Natural killer cell (primary cell): ENCODE measurements around the gene IFT52. TPM values are rescaled to one million over a fixed set of nuclear protein-coding genes. Genes with fewer than 3 reads are reported as not detected.

Source experiments
- ATAC-seq, 3 donors: fragments of 150-1000 bp in 2 of 3; fragments of 200-7000 bp in 1 of 3; cut with Tn5 transposase; 1 replicate in 1 of 3; 2 replicates in 2 of 3; pipeline ENCODE4 v1.10.0; 2021; ENCODE audit warnings: mild to moderate bottlenecking in 2 of 3, moderate library complexity in 2 of 3
- DNase-seq, 2 donors: peaks; one replicate each; pipeline versions ENCODE4 v3.0.0 to v3.0.0-alpha.2; 2013 to 2021; ENCODE audit warnings: mixed read lengths in 1 of 2
- H3K27ac ChIP-seq: one replicate; pipeline ENCODE4 v1.5.1; 2013; ENCODE audit warnings: mild to moderate bottlenecking, low read length
- H3K27me3 ChIP-seq: one replicate; pipeline ENCODE4 v1.6.1; 2013; ENCODE audit warnings: low read length; ENCODE audit not compliant: control insufficient read depth, insufficient read depth
- H3K36me3 ChIP-seq: one replicate; pipeline ENCODE4 v1.6.1; 2013; ENCODE audit warnings: low read length; ENCODE audit not compliant: control insufficient read depth, insufficient read depth
- H3K4me1 ChIP-seq: one replicate; pipeline ENCODE4 v1.6.1; 2013; ENCODE audit warnings: low read length; ENCODE audit not compliant: control insufficient read depth, insufficient read depth
- H3K4me3 ChIP-seq: one replicate; pipeline ENCODE4 v1.5.1; 2013; ENCODE audit warnings: low read length
- H3K9me3 ChIP-seq: one replicate; pipeline ENCODE4 v1.6.1; 2013; ENCODE audit warnings: low read length; ENCODE audit not compliant: control insufficient read depth, insufficient read depth
- H3K27ac Mint-ChIP-seq, 2 donors: one replicate each; pipeline ENCODE4 v1.8.0; 2022; ENCODE audit warnings: mild to moderate bottlenecking in 2 of 2, mixed read lengths in 2 of 2, moderate library complexity in 1 of 2
- H3K27me3 Mint-ChIP-seq, 2 donors: one replicate each; pipeline ENCODE4 v1.8.0; 2022; ENCODE audit warnings: low read depth in 2 of 2, mixed read lengths in 2 of 2
- H3K36me3 Mint-ChIP-seq: one replicate; pipeline ENCODE4 v1.8.0; 2022; ENCODE audit warnings: mixed read lengths
- H3K4me1 Mint-ChIP-seq, 2 donors: one replicate each; pipeline ENCODE4 v1.8.0; 2022; ENCODE audit warnings: mixed read lengths in 2 of 2
- H3K4me3 Mint-ChIP-seq: one replicate; pipeline ENCODE4 v1.8.0; 2022; ENCODE audit warnings: mild to moderate bottlenecking, moderate library complexity, mixed read lengths
- H3K9me3 Mint-ChIP-seq, 2 donors: one replicate each; pipeline ENCODE4 v1.8.0; 2022; ENCODE audit warnings: mixed read lengths in 2 of 2
- CTCF ChIP-seq: fragments of 200-600 bp; IDR thresholded peaks from one replicate; pipeline ENCODE4 v1.8.0; 2022; ENCODE audit warnings: antibody characterized with exemption
- WGBS: methylation state at CpG from one replicate; pipeline ENCODE4 v1.1.7; 2013; ENCODE audit warnings: missing lambda C conversion rate; ENCODE audit not compliant: insufficient coverage; 5-methylcytosine and 5-hydroxymethylcytosine counted together
- intact Hi-C: fragments of 100-400 bp; cut with micrococcal nuclease; formaldehyde crosslinking; loops from one replicate; pipeline ENCODE4 v1.14.2; 2022
- total RNA-seq, 4 donors: library from RNA; stranded (reverse); fragments of 120-200 nt in 1 of 4; gene quantifications; one replicate each; pipeline versions ENCODE4 v1.2.3 to v1.2.4, GENCODE V29; 2013 to 2022

The IFT52 gene
- total RNA-seq, 3 donors from 2014 or later (not counting 1 experiment from before 2014, with no cell fraction given): 21.5 to 26.1 (median 22.4) TPM

- no peaks in the 10 kb centered on the region for H3K9me3 ChIP-seq
- no peaks in the 10 kb centered on the region for H3K36me3 ChIP-seq
- no peak overlapping the region for H3K27ac Mint-ChIP-seq
- H3K36me3 Mint-ChIP-seq: no peaks in the 10 kb centered on the region
- no peak for TF ChIP-seq CTCF
- no peaks in the 10 kb centered on the region for H3K4me1 Mint-ChIP-seq
- H3K4me1 ChIP-seq: no peaks in the 10 kb centered on the region
- no peaks in the 10 kb centered on the region for H3K9me3 Mint-ChIP-seq
- 93% methylated on average over 10 of the region's 10 CpGs for WGBS
- intact Hi-C loops: no loop called here
- H3K27me3 Mint-ChIP-seq: no peaks in the 10 kb centered on the region
- no peaks in the 10 kb centered on the region for H3K27me3 ChIP-seq
- H3K27ac ChIP-seq: no peak overlapping the region
- H3K4me3 Mint-ChIP-seq: no peak overlapping the region
- DNase-seq: no peak
- no peak overlapping the region for H3K4me3 ChIP-seq
- no peak for ATAC-seq
Measured at GRCh38 chr20:43570496-43570895, 20.2 kb upstream of the IFT52 start.

GRCh38 chr20:43571310-43571709 is 19.4 kb upstream of the IFT52 start:
- Mint-ChIP-seq H3K9me3 (no peaks in the 10 kb centered on the region), H3K4me1 (no peaks in the 10 kb centered on the region), H3K27me3 (no peaks in the 10 kb centered on the region), H3K36me3 (no peaks in the 10 kb centered on the region), H3K27ac (no peak overlapping the region), H3K4me3 (no peak overlapping the region)
- no peaks in the 10 kb centered on the region for H3K9me3 ChIP-seq
- H3K27me3 ChIP-seq: no peaks in the 10 kb centered on the region
- no peak overlapping the region for H3K27ac ChIP-seq
- ATAC-seq (no peak), DNase-seq (no peak)
- no peaks in the 10 kb centered on the region for H3K36me3 ChIP-seq
- H3K4me1 ChIP-seq: no peaks in the 10 kb centered on the region
- intact Hi-C loops: no loop called here
- H3K4me3 ChIP-seq: no peak overlapping the region
- 97% methylated on average over 3 of the region's 3 CpGs for WGBS
- TF ChIP-seq CTCF: no peak

GRCh38 chr20:43571771-43572170 is 19.0 kb upstream of the IFT52 start:
- H3K9me3 ChIP-seq: no peaks in the 10 kb centered on the region
- no peak overlapping the region for H3K4me3 ChIP-seq
- no peaks in the 10 kb centered on the region for H3K4me1 Mint-ChIP-seq
- H3K27me3 ChIP-seq: no peaks in the 10 kb centered on the region
- no peaks in the 10 kb centered on the region for H3K36me3 ChIP-seq
- no peak overlapping the region for H3K4me3 Mint-ChIP-seq
- no peak for DNase-seq
- H3K36me3 Mint-ChIP-seq: no peaks in the 10 kb centered on the region
- H3K9me3 Mint-ChIP-seq: no peaks in the 10 kb centered on the region
- no peaks in the 10 kb centered on the region for H3K4me1 ChIP-seq
- H3K27me3 Mint-ChIP-seq: no peaks in the 10 kb centered on the region
- no peak overlapping the region for H3K27ac Mint-ChIP-seq
- TF ChIP-seq CTCF: no peak
- H3K27ac ChIP-seq: no peak overlapping the region
- intact Hi-C loops: no loop called here
- ATAC-seq: no peak
- 92% methylated on average over 6 of the region's 6 CpGs for WGBS

GRCh38 chr20:43572891-43573290 is 17.8 kb upstream of the IFT52 start:
- ATAC-seq: no peak
- Mint-ChIP-seq H3K9me3 (no peaks in the 10 kb centered on the region), H3K27ac (no peak overlapping the region), H3K27me3 (no peaks in the 10 kb centered on the region), H3K4me3 (no peak overlapping the region), H3K4me1 (no peaks in the 10 kb centered on the region), H3K36me3 (no peaks in the 10 kb centered on the region)
- Histone ChIP-seq H3K27ac (no peak overlapping the region), H3K4me3 (no peak overlapping the region), H3K4me1 (no peaks in the 10 kb centered on the region), H3K9me3 (no peaks in the 10 kb centered on the region), H3K27me3 (no peaks in the 10 kb centered on the region), H3K36me3 (no peaks in the 10 kb centered on the region)
- intact Hi-C loops: no loop called here
- no peak for TF ChIP-seq CTCF
- WGBS: 84% methylated on average over 8 of the region's 8 CpGs
- no peak for DNase-seq
